ENCODE results near the gene APLP2. TPM values are rescaled to one million over a fixed set of nuclear protein-coding genes. Genes with fewer than 3 reads are reported as not detected.
A peak's percentile ranks its signal among the peaks of the same experiment; 100 is the strongest.

The APLP2 gene
- total RNA-seq, 6 experiments from 2014 or later, result 333 to 490 (median 458) TPM

- Mint-ChIP-seq H3K27ac (no peak overlapping the region), H3K27me3 (ENCODE audit: insufficient read depth) (peaks cover 2% of the 10 kb centered on the region; the same call in 1 of the 2 replicates), H3K36me3 (ENCODE audit: low read depth) (no peaks in the 10 kb centered on the region), H3K4me3 (no peak overlapping the region), H3K4me1 (ENCODE audit: low read depth) (peaks cover 35% of the 10 kb centered on the region), H3K9me3 (no peaks in the 10 kb centered on the region)
- no peak for DNase-seq
- no peak for TF ChIP-seq CTCF (IDR thresholded peaks at IDR 0.05)
These were observed 35.5 kb upstream of the APLP2 start for GRCh38 chr11:130034236-130034635.

- Mint-ChIP-seq H3K4me1 (ENCODE audit: low read depth) (peaks cover 31% of the 10 kb centered on the region), H3K36me3 (ENCODE audit: low read depth) (no peaks in the 10 kb centered on the region), H3K27ac (no peak overlapping the region; the same call in 1 of the 2 replicates), H3K4me3 (no peak overlapping the region), H3K9me3 (no peaks in the 10 kb centered on the region), H3K27me3 (ENCODE audit: insufficient read depth) (no peaks in the 10 kb centered on the region; the same call in 1 of the 2 replicates)
- no peak for TF ChIP-seq CTCF (IDR thresholded peaks at IDR 0.05)
- DNase-seq, result peak; percentile 81
These were observed 32.6 kb upstream of the APLP2 start for GRCh38 chr11:130037058-130037457.

- no peak for TF ChIP-seq CTCF (IDR thresholded peaks at IDR 0.05)
- H3K27ac Mint-ChIP-seq, result no peak overlapping the region; the same call in 1 of the 2 replicates
- DNase-seq, result no peak
- no peaks in the 10 kb centered on the region for H3K9me3 Mint-ChIP-seq
- H3K27me3 Mint-ChIP-seq (ENCODE audit: insufficient read depth), result no peaks in the 10 kb centered on the region; the same call in 1 of the 2 replicates
- no peak overlapping the region for H3K4me3 Mint-ChIP-seq
- peaks cover 34% of the 10 kb centered on the region for H3K4me1 Mint-ChIP-seq (ENCODE audit: low read depth)
- no peaks in the 10 kb centered on the region for H3K36me3 Mint-ChIP-seq (ENCODE audit: low read depth)
These were observed 31.7 kb upstream of the APLP2 start for GRCh38 chr11:130037881-130038585.

DNA sequence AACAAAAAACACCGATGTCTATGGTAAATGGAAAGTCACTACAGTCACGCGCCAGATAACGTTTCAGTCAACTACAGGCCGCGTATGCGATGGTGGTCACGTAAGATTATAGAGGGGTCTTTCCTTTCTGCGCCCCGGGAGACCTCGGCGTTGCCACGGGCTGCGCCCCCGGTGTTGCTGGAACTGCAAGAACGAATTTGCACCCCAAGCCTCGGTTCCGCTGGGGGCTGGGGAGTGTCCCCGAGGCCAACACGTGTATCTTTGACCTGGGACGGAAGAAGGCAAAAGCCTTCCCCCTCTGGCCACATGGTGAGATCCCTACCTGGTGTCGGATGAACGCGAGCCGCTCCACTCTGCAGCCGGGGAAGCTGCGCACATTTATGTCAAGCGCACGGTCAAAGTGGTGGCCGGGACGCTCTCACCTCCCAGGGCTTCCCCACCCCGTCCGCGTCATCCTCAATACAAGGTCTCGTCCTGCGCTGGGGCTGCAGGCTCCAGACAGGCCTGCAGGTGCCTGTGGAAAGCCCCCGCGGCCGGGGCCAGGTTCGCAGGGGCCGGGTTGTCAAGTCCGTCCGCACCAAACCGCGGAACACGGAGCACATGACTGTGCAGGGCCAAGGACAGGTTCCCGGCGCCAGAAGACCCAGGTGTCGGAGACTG, 29.3 kb upstream of the APLP2 start:
- peaks cover 41% of the 10 kb centered on the region for H3K4me1 Mint-ChIP-seq (ENCODE audit: low read depth)
- no peaks in the 10 kb centered on the region for H3K9me3 Mint-ChIP-seq
- no peak for DNase-seq
- no peak overlapping the region for H3K27ac Mint-ChIP-seq
- H3K27me3 Mint-ChIP-seq (ENCODE audit: insufficient read depth), result no peaks in the 10 kb centered on the region; the same call in 1 of the 2 replicates
- no peaks in the 10 kb centered on the region for H3K36me3 Mint-ChIP-seq (ENCODE audit: low read depth)
- no peak for TF ChIP-seq CTCF (IDR thresholded peaks at IDR 0.05)
- no peak overlapping the region for H3K4me3 Mint-ChIP-seq

DNA sequence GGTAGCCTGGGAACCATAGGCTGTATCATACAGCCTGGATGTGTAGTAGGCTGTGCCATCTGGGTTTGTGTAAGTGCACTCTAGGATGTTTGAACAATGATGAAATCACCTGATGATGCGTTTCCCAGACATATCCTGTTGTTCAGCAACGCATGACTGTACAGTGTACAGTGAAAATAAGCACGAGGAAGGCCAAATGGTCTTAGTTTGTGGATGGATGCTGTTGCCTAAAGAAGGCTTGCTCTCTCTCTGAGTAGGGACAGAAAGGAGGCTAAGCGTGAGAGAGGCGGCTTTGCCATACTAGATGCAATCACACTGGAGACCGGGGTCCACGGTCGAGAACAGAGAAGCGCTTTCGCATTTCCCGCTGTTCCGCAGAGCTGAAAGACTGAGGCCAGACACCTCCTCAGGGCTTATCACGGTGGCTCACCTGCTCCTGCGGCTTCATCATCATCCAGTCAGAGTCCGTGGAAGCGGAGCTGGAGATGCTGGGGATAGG, 27.6 kb upstream of the APLP2 start:
- TF ChIP-seq CTCF (IDR thresholded peaks at IDR 0.05), result no peak
- H3K27ac Mint-ChIP-seq, result peak overlapping the region; percentile 89
- H3K36me3 Mint-ChIP-seq (ENCODE audit: low read depth), result no peaks in the 10 kb centered on the region
- peak; percentile 87 for DNase-seq
- H3K4me1 Mint-ChIP-seq (ENCODE audit: low read depth), result peaks cover 31% of the 10 kb centered on the region
- H3K4me3 Mint-ChIP-seq, result no peak overlapping the region
- H3K9me3 Mint-ChIP-seq, result no peaks in the 10 kb centered on the region
- H3K27me3 Mint-ChIP-seq (ENCODE audit: insufficient read depth), result no peaks in the 10 kb centered on the region; the same call in 1 of the 2 replicates

Measured in HFFc6 (cell line).